Memory B cell (primary cell): ENCODE results near the gene JARID2.
"Not testable (repeated sequence)": the region's sequence is repeated elsewhere in the genome, so short reads cannot be mapped to it uniquely, and the experiment has no call there.

Experiments
- ATAC-seq: fragments of 150-1000 bp; cut with Tn5 transposase; 2 replicates; pipeline ENCODE4 v1.10.0; 2021; ENCODE audit warnings: low read depth, mild to moderate bottlenecking, moderate library complexity
- DNase-seq, 2 donors: peaks; one replicate each; pipeline ENCODE4 v3.0.0; 2022; ENCODE audit warnings: low spot score in 2 of 2
- H3K27ac Mint-ChIP-seq: one replicate; pipeline ENCODE4 v1.8.0; 2022; ENCODE audit warnings: mild to moderate bottlenecking, moderate library complexity, mixed read lengths
- H3K27me3 Mint-ChIP-seq: one replicate; pipeline ENCODE4 v1.8.0; 2022; ENCODE audit warnings: mixed read lengths
- H3K36me3 Mint-ChIP-seq: one replicate; pipeline ENCODE4 v1.8.0; 2022; ENCODE audit warnings: mild to moderate bottlenecking, mixed read lengths
- H3K4me1 Mint-ChIP-seq: one replicate; pipeline ENCODE4 v1.8.0; 2022; ENCODE audit warnings: mixed read lengths
- H3K4me3 Mint-ChIP-seq: one replicate; pipeline ENCODE4 v1.8.0; 2022; ENCODE audit warnings: mild to moderate bottlenecking, moderate library complexity, mixed read lengths
- H3K9me3 Mint-ChIP-seq: one replicate; pipeline ENCODE4 v1.8.0; 2022; ENCODE audit warnings: mixed read lengths

JARID2 gene

DNA sequence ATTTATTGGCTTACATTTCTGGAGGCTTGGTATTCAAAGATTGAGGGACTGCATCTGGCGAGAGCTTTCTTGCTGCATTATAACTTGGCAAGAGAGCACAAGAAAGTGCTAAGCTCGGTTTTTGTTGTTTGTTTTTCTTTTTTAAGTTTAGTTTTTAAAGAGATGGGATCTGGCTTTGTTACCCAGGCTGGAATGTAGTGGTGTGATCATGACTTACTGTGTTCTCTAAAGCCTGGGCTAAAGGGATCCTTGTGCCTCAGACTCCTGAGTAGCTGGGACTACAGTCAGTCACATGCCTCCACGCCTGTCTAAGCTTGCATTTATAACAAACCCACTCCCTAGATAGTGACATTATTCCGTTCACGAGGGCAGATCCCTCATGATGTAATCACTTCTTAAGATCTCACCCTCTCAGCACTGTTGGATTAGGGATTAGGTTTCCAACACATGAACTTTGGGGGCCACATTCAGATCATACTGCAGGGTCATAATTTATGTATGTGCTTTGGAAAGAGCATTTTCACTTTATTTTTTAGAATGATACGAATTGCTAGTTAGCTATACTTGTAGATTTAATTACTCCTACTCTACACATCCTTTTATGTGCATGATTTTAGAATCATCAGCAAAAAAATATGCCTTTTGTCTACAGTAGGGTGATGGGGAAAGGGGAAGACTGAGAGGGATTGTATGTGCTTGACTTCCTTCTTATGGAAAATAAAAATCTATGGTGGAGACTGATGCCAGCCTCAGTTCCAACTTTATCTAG is 167.8 kb downstream of the JARID2 start:
- H3K4me3 Mint-ChIP-seq, result no peak overlapping the region

DNA sequence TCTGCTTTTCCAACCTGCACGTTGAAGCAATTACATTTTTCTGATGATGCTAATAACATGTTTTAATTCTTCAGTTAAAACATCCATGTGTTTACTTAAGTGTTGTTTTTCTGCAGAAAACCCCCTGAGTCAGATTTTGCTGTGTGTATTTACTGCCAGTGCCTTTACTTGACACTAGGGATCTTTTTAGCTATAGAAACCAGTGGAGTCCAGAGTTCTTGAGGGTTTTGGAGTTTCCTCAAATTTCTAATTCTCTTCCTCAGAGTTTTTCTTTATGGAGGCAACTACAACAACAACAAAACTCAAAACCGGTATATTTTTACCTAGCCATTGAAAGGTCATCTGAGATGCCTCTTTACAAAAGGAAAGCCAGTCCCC is 168.4 kb downstream of the JARID2 start:
- peaks cover 19% of the 10 kb centered on the region for H3K36me3 Mint-ChIP-seq
- no peak overlapping the region for H3K27ac Mint-ChIP-seq
- H3K27me3 Mint-ChIP-seq, result no peaks in the 10 kb centered on the region
- H3K9me3 Mint-ChIP-seq, result peaks cover 4% of the 10 kb centered on the region
- H3K4me3 Mint-ChIP-seq, result no peak overlapping the region
- H3K4me1 Mint-ChIP-seq, result peaks cover 23% of the 10 kb centered on the region
- no peak for DNase-seq
- no peak for ATAC-seq

More for the DNA sequence above, 167.8 kb downstream of the JARID2 start:
- Mint-ChIP-seq H3K36me3 (peaks cover 17% of the 10 kb centered on the region), H3K27me3 (no peaks in the 10 kb centered on the region), H3K27ac (no peak overlapping the region), H3K4me1 (peaks cover 25% of the 10 kb centered on the region), H3K9me3 (peaks cover 4% of the 10 kb centered on the region)
- no peak for DNase-seq
- ATAC-seq, result no peak

DNA sequence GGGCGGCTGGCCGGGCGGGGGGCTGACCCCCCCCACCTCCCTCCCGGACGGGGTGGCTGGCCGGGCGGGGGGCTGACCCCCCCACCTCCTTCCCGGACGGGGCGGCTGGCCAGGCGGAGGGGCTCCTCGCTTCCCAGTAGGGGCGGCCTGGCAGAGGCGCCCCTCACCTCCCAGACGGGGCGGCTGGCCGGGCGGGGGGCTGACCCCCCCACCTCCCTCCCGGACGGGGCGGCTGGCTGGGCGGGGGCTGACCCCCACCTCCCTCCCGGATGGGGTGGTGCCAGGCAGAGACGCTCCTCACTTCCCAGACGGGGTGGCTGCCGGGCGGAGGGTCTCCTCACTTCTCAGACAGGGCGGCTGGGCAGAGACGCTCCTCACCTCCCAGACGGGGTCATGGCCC is 169.8 kb downstream of the JARID2 start:
- not testable (repeated sequence) for ATAC-seq, DNase-seq, H3K27ac Mint-ChIP-seq, H3K9me3 Mint-ChIP-seq, H3K27me3 Mint-ChIP-seq, H3K4me3 Mint-ChIP-seq
- H3K4me1 Mint-ChIP-seq, result peaks cover 20% of the 10 kb centered on the region
- H3K36me3 Mint-ChIP-seq, result peaks cover 24% of the 10 kb centered on the region

DNA sequence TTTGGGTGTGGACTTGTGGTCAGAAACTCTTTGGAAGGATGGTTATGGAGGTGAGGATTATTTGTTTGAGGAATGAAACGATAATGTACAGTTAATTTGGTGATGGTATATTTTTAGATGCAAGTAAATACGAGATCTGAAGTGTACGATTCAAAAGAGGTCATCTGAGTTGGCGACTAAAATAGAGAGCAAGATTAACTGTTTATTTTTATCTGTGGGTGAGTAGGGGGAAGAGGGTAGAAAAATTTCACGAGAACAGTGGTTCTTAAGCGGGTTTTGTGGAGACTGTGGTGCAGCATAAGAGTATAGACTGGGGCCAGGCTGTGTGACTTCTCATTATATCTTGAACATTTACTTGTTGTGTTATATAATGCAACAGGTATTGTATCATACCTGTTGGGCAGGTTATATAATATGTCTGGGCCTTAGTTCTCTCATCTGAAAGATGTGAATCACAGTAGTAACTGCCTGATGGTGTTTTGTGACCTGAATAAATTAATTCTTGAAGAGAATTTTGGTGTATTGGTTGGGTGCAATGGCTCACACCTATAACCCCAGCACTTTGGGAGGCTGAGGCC is 171.2 kb downstream of the JARID2 start:
- no peak overlapping the region for H3K27ac Mint-ChIP-seq
- H3K9me3 Mint-ChIP-seq, result peaks cover 4% of the 10 kb centered on the region
- peaks cover 22% of the 10 kb centered on the region for H3K4me1 Mint-ChIP-seq
- no peaks in the 10 kb centered on the region for H3K27me3 Mint-ChIP-seq
- ATAC-seq (no peak), DNase-seq (no peak)
- H3K4me3 Mint-ChIP-seq, result no peak overlapping the region
- peaks cover 26% of the 10 kb centered on the region for H3K36me3 Mint-ChIP-seq

DNA sequence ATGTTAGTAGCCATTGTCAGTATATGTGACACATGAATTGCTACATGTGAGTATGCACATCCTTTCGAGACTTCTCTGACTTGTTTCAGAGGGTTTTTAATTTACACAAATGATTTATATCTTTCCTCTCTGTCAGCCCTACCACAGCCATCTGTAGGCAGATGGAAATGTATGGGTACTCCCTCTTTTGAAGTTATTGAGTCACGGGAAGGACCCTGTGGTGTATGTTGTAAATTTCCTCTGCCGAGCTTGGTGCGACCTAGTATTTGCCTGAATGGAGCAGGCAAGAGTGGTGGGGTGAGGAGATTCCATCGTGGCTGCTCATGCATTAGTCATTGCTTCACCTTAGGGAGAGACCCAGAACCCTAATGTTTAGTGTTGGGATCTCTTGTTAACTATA is 171.9 kb downstream of the JARID2 start:
- no peaks in the 10 kb centered on the region for H3K27me3 Mint-ChIP-seq
- H3K9me3 Mint-ChIP-seq, result peaks cover 4% of the 10 kb centered on the region
- peaks cover 26% of the 10 kb centered on the region for H3K4me1 Mint-ChIP-seq
- H3K27ac Mint-ChIP-seq, result no peak overlapping the region
- DNase-seq, result no peak
- H3K36me3 Mint-ChIP-seq, result peaks cover 26% of the 10 kb centered on the region
- no peak for ATAC-seq
- no peak overlapping the region for H3K4me3 Mint-ChIP-seq

DNA sequence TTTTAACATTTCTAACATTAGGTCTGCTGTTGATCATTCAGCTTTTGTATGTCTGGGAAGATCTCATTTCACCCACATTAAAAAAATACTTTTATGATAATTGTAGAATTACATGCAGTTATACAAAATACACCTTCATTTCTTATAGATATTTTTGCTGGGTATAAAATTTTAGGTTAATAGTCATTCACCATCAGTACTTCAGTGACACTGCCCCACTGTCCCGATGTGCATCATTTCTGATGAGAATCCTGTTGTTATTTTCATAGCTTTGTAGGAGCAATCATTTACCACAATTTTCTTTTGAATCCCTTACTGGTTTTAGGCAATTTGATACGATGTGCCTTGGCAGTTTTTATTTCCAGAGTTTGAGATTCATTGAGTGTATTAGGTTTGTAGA is 173.6 kb downstream of the JARID2 start:
- H3K27ac Mint-ChIP-seq, result no peak overlapping the region
- ATAC-seq (no peak), DNase-seq (no peak)
- H3K4me1 Mint-ChIP-seq, result peaks cover 32% of the 10 kb centered on the region
- H3K9me3 Mint-ChIP-seq, result peaks cover 4% of the 10 kb centered on the region
- peaks cover 27% of the 10 kb centered on the region for H3K36me3 Mint-ChIP-seq
- no peaks in the 10 kb centered on the region for H3K27me3 Mint-ChIP-seq
- no peak overlapping the region for H3K4me3 Mint-ChIP-seq

DNA sequence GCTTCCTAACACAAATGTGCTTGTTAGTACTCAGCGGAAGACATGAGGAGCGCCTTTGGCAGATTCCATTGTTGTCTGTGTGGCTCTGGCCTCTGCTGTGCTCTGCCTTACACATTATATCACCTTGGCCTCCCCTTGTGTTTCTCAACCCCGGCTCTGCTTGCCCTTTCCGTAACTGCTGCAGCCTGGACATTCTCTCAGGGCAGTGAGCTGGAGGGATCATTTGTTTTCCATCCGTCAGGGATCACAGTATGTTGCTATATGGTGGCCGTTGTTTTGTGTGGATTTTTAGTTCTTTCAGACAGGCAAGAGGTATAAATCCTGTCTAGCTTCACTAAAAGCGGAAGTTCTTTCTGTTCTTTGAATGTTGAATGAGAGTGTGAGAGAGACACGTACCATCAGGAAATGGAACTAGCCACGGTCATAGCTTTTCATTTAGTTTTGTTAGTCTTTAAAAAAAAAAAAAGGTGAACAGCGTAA is 175.1 kb downstream of the JARID2 start:
- Mint-ChIP-seq H3K4me1 (peaks cover 37% of the 10 kb centered on the region), H3K36me3 (peaks cover 30% of the 10 kb centered on the region), H3K27me3 (no peaks in the 10 kb centered on the region), H3K4me3 (peak overlapping the region; percentile 59), H3K9me3 (peaks cover 4% of the 10 kb centered on the region), H3K27ac (peak overlapping the region; percentile 95)
- DNase-seq (peak; percentile 25 to 36), ATAC-seq (peak; percentile 95)

DNA sequence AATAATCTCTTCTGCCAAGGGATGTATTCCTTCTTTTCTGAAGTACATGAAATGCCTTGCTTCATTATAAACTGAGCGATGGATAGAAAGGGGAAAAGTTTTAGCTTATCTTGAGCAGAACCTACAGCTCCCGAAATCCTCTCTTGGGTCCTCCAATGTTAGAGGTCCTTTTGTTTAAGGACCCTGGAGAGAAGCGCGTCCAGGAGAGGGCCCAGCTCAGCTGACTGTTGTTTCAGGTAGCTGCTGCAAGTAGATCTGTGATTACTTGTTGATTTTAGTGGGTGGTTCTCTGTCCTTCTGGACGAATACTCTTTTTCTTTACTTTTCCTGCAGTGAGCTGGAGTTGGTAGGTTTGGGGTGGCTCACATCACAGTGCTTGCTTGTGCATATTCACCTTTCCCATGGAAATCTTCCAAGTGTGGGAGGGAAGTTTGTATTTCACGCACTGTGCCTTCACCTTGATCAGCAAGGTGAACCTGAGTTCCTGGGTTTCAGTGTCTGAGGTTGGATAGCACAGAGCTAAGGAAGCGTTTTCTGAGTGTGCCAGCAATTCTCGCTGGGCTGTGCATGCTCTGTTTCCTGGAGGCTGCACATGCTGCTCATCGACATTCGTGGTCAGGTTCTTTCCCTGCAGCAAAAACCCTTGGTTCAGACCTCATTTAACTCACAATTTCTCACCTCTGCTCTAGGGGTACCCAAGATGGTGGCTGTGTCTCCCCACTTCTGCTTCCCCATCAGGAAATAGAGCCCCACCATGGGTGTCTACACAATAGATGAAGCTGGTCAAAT is 176.3 kb downstream of the JARID2 start:
- peak; percentile 44 for ATAC-seq
- Mint-ChIP-seq H3K27ac (peak overlapping the region; percentile 95), H3K4me1 (peaks cover 44% of the 10 kb centered on the region), H3K27me3 (no peaks in the 10 kb centered on the region), H3K36me3 (peaks cover 25% of the 10 kb centered on the region), H3K9me3 (no peaks in the 10 kb centered on the region), H3K4me3 (no peak overlapping the region)
- DNase-seq, result no peak

DNA sequence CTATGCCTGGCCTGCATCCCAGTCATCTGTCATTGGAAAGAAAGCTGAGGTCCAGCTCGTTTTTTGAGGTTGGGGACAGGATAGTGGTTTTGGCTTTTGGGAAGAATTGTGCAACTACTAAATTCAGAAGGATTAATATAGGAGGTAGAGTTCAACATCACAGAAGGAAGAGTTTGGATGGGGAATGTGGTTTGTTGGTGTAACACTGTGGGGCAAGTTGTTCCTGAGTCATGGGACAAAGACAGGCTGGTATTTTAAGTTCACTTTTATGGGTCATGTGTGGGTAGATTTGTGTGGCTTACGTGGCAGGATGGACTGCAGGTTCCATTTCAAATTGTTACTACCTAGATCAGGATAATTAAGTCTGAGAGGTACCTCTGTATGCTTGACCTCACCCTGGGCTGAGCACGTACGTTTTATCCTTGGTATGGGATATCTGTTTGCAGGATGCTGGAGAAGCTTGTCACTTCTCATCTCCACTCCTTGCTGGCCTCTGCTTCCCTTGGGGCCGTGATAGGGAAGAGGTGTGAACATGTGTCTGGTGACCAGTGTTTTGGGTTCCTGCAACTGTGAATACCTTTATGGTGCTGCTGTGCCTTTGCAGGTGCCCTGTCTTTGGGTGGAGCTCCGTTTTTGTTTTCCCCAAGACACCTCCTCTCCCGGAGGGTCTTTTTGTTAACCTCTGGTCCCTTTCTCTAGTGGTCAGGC is 177.6 kb downstream of the JARID2 start:
- Mint-ChIP-seq H3K27me3 (no peaks in the 10 kb centered on the region), H3K4me3 (no peak overlapping the region), H3K27ac (peak overlapping the region; percentile 31), H3K4me1 (peaks cover 54% of the 10 kb centered on the region), H3K9me3 (no peaks in the 10 kb centered on the region), H3K36me3 (peaks cover 21% of the 10 kb centered on the region)
- DNase-seq (no peak), ATAC-seq (no peak)

DNA sequence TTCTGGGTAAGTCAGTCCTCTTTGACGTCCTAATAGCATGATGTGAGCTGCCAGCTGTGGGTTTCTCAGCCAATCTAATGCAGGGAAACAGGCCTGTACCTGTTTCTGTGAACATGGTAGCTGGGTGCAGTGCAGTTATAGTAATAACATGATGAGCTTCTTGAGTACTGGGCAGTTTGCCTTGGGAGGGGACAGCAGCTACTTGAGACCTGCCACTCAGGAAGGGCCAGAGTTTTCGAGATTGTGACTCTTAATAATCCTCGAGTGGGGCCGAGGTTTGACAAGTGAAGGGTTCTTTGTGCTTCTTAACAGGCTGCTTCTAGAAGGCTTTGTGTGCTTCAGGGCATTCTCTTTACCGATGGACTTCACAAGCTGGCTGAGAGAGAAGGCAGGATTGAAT is 180.1 kb downstream of the JARID2 start:
- ATAC-seq (no peak), DNase-seq (no peak)
- H3K4me1 Mint-ChIP-seq, result peaks cover 62% of the 10 kb centered on the region
- H3K4me3 Mint-ChIP-seq, result no peak overlapping the region
- no peak overlapping the region for H3K27ac Mint-ChIP-seq
- H3K36me3 Mint-ChIP-seq, result peaks cover 14% of the 10 kb centered on the region
- no peaks in the 10 kb centered on the region for H3K9me3 Mint-ChIP-seq
- no peaks in the 10 kb centered on the region for H3K27me3 Mint-ChIP-seq

DNA sequence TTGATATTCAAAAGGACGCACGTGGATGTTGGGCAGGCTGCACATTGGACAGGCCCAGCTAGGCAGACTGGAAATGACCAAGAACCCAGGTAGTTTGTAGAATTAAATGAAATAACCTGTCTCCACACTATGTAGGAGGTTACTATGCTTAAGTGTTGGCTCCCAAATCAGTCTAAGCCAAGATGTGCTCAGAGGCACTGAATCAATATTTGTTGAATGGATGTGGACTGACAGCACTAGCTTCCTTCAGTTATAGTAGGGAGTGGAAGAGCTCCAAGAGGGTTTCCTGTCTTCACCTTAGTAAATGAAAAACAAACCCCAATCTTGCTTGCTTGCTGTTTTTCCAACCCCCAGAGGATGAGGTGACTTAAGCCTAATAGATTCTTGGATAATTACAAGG is 180.5 kb downstream of the JARID2 start:
- H3K27ac Mint-ChIP-seq, result no peak overlapping the region
- no peaks in the 10 kb centered on the region for H3K27me3 Mint-ChIP-seq
- H3K4me1 Mint-ChIP-seq, result peaks cover 63% of the 10 kb centered on the region
- no peak overlapping the region for H3K4me3 Mint-ChIP-seq
- ATAC-seq (no peak), DNase-seq (no peak)
- peaks cover 12% of the 10 kb centered on the region for H3K36me3 Mint-ChIP-seq
- H3K9me3 Mint-ChIP-seq, result no peaks in the 10 kb centered on the region

DNA sequence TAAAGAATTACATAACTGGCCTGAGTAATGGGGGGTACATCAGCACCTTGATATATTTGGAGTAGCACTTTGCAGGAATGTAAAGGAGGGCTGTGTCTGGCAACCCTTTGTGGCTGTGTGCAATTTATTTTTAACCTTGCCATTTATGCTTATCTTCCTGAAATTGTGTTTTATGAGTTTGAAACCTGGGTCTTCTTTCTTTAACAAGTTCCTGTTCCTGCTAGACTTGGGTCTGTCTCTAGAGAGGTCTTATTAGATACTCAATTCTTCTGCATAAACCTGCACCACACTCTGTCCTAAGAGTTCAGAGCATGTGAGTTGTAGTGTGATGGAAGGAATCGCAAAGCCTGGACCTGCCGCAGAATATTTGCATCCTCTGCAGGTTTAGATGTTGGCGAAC is 181.0 kb downstream of the JARID2 start:
- ATAC-seq (peak; percentile 26), DNase-seq (no peak)
- H3K4me3 Mint-ChIP-seq, result no peak overlapping the region
- no peaks in the 10 kb centered on the region for H3K9me3 Mint-ChIP-seq
- H3K27me3 Mint-ChIP-seq, result no peaks in the 10 kb centered on the region
- H3K36me3 Mint-ChIP-seq, result peaks cover 12% of the 10 kb centered on the region
- H3K4me1 Mint-ChIP-seq, result peaks cover 59% of the 10 kb centered on the region
- peak overlapping the region; percentile 43 for H3K27ac Mint-ChIP-seq

DNA sequence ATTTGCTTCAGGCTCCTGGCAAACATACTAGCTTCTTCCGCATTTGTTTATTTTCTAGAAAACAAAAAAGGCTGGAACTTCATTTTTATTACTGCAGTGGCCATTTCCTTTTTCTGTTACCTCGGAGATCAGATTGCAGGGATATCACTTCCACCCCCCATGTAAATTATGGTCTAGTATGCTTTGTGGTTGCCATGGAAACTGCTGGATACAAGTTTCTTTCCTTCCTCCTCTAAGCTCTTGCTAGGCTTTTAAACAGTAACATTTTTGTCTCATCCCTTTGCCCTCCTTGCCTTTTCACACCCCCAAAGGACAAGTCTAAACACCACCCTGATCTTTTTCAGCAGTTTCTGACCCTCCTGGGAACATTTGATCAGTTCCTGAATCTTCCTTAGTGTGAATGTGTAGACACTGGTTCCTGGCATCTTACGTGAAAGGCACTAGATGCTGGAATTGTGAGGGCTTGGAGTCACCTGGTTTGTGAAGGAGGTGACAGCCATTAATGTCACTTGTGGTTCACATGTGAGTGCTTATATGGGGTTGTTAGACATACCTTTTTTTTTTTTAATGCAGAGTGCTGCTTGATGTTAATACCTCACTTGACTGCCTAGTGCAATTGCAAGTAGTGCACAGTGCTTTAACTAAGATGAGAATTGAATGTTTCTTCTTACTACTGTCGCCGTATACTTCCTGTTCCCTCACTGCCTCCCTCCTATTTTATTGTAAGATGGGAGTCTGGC is 181.6 kb downstream of the JARID2 start:
- DNase-seq, result peak; percentile 18 to 31
- no peaks in the 10 kb centered on the region for H3K27me3 Mint-ChIP-seq
- H3K4me3 Mint-ChIP-seq, result peak overlapping the region; percentile 39
- H3K4me1 Mint-ChIP-seq, result peaks cover 57% of the 10 kb centered on the region
- peak; percentile 77 for ATAC-seq
- H3K36me3 Mint-ChIP-seq, result peaks cover 12% of the 10 kb centered on the region
- H3K9me3 Mint-ChIP-seq, result no peaks in the 10 kb centered on the region
- peak overlapping the region; percentile 43 for H3K27ac Mint-ChIP-seq
